Measurements from ENCODE around the gene TMEM190. TPM values are rescaled to one million over a fixed set of nuclear protein-coding genes. Genes with fewer than 3 reads are reported as not detected.

The TMEM190 gene
- total and polyA plus RNA-seq, 10 of the 15 experiments (the other 5 are each of a cell fraction or from before 2014, with no cell fraction given), result not detected

DNA sequence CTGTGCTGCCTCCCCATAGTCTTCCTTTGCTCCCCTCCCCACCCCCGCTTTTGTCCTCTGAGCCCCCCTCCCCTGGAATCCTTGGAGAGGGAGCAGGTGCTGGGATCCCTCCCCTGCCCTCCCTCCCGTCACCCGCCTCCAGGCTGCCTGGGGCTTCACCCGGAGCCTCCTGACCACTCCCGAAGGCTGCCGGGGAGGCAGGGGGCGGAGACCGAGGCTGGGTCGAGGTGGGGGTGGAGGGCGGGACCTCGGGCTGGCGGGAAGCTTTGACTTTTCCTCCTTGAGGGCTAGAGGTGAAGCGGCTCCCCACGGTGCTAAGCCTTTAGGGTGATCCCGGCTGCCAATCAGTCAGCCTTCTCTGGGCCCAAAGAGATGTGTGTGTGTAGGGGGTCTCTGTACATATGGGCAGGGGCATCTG, 35.4 kb upstream of the TMEM190 start (continued):
- TF ChIP-seq, protein P1, sequence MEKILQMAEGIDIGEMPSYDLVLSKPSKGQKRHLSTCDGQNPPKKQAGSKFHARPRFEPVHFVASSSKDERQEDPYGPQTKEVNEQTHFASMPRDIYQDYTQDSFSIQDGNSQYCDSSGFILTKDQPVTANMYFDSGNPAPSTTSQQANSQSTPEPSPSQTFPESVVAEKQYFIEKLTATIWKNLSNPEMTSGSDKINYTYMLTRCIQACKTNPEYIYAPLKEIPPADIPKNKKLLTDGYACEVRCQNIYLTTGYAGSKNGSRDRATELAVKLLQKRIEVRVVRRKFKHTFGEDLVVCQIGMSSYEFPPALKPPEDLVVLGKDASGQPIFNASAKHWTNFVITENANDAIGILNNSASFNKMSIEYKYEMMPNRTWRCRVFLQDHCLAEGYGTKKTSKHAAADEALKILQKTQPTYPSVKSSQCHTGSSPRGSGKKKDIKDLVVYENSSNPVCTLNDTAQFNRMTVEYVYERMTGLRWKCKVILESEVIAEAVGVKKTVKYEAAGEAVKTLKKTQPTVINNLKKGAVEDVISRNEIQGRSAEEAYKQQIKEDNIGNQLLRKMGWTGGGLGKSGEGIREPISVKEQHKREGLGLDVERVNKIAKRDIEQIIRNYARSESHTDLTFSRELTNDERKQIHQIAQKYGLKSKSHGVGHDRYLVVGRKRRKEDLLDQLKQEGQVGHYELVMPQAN (conservative IDR thresholded peaks at IDR 0.05), result peak; percentile 76; the same call in 1 of the 2 replicates

DNA sequence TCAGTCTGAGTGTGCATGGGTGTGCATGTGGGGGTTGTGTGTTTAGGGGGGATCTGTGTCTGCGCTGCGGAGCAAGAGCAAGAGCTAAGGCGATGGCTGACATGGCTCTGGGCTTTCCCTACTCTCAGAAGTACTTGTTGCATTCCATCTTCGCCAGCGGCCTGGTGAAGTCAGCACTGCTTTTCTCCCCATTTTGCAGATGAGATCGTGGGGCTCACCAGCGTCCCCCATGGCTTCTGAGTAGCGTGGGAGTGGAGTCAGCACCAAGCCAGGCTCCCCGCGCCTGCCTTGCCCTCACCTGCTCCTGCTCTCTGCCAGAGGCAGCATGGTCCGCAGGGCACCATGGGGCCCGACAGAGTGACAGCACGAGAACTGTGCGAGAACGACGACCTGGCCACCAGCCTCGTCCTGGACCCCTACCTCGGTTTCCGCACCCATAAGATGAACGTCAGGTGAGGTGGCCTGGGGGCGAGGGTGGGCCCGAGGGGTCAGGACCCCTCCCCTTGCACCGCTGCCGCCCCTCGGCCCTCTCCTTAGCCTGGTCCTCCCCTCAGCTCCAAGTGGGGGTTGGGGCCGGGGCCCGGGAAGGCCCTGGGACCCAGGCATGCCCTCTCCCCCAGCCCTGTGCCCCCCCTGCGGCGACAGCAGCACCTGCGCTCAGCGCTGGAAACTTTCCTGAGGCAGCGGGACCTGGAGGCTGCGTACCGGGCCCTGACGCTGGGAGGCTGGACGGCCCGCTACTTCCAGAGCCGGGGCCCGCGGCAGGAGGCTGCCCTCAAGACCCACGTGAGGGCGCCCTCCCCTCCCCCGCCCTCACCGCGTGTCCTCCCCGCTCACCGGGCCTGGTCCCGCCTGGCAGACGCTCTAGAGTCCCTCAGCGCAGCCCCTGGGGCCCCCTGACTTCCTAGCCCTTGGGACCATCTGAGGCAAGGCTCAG, 34.8 kb upstream of the TMEM190 start:
- Histone ChIP-seq H4K20me1 (ENCODE audit: control insufficient read depth, insufficient read depth) (no peaks in the 10 kb centered on the region), H3K27me3 (replicated peaks in 1 of 2; ENCODE audit: control insufficient read depth in 2 of 2, insufficient read depth in 2 of 2, low read length in 1 of 2) (no peaks in the 10 kb centered on the region; a peak in 1 of 4 replicates), H3K36me3 (ENCODE audit: control insufficient read depth in 2 of 2, insufficient read depth in 2 of 2, low read length in 1 of 2) (no peaks in the 10 kb centered on the region; a peak in 1 of 4 replicates), H3K4me2 (ENCODE audit: control insufficient read depth, insufficient read depth) (peak overlapping the region; percentile 70), H3K4me3 (peak overlapping the region; percentile 85; the same call in 1 of the 2 replicates), H3K9ac (ENCODE audit: control insufficient read depth, insufficient read depth, low read length) (peak overlapping the region; percentile 38; the same call in 1 of the 2 replicates), H3K9me3 (replicated peaks; ENCODE audit: control insufficient read depth, insufficient read depth, low read length) (no peaks in the 10 kb centered on the region), H3K27ac (ENCODE audit: control insufficient read depth, insufficient read depth) (no peak overlapping the region), H3K79me2 (ENCODE audit: control insufficient read depth, insufficient read depth, low read length) (peaks cover 7% of the 10 kb centered on the region), H3K4me1 (ENCODE audit: control insufficient read depth, insufficient read depth, low read length) (peaks cover 10% of the 10 kb centered on the region), H2AFZ (ENCODE audit: control insufficient read depth, low read depth, low read length) (no peak overlapping the region)
- SMC1A ChIA-PET (ENCODE audit: uncharacterized antibody, unreplicated experiment), result no interaction called here
- CTCF ChIA-PET, result no interaction called here
- no peak for TF ChIP-seq FOXM1 (IDR thresholded peaks at IDR 0.05; ENCODE audit: low read depth, low read length)
- TF ChIP-seq, protein P1 (conservative IDR thresholded peaks at IDR 0.05), result 0 out of 2 replicates have a peak, but pooled peaks have one; percentile 5
- in situ Hi-C loops (cut with MboI), result no loop called here
- FAIRE-seq (no peak), DNase-seq (ENCODE audit: low read depth, low spot score) (no peak), ATAC-seq (no peak)
- intact Hi-C loops (cut with micrococcal nuclease; ENCODE audit: unreplicated experiment), result no loop called here
- BruUV-seq (replicated peaks), result TSS peak; percentile 68
- WGBS (ENCODE audit: insufficient coverage, insufficient replicate concordance, low lambda C conversion rate, missing lambda C conversion rate), result 94% methylated on average over 31 of the region's 50 CpGs
- RAD21 ChIA-PET (ENCODE audit: unreplicated experiment), result no interaction called here
- POLR2A ChIA-PET, result interaction anchor here (0.5 to 1.8 kb wide), 4 partner anchors 41 to 134 kb away, joined by 3 to 5 read pairs (median 4); partner anchors contain the start of genes ISOC2, TMEM238 and ZNF628

Data from GM12878 (cell line).